HFF-Myc (cell line): ENCODE data around the gene HCFC1R1.

Source experiments
- DNase-seq: peaks from one replicate; pipeline ENCODE4 v3.0.0-alpha.2; 2011; ENCODE audit warnings: low read depth; ENCODE audit errors: extremely low read depth
- H3K4me3 ChIP-seq: replicated peaks from 2 replicates; pipeline ENCODE4 v1.5.1; 2011; ENCODE audit warnings: low read depth, mild to moderate bottlenecking, control low read depth, low read length
- CTCF ChIP-seq: IDR thresholded peaks from 2 replicates; pipeline ENCODE4 v1.5.1; 2012; ENCODE audit warnings: mild to moderate bottlenecking, low read depth, low read length, control low read depth; ENCODE audit errors: missing control alignments

Gene HCFC1R1

GRCh38 chr16:3001316-3001715, 22.4 kb downstream of the HCFC1R1 start:
- no peak for DNase-seq
- no peak overlapping the region for H3K4me3 ChIP-seq
- TF ChIP-seq CTCF: no peak

DNA sequence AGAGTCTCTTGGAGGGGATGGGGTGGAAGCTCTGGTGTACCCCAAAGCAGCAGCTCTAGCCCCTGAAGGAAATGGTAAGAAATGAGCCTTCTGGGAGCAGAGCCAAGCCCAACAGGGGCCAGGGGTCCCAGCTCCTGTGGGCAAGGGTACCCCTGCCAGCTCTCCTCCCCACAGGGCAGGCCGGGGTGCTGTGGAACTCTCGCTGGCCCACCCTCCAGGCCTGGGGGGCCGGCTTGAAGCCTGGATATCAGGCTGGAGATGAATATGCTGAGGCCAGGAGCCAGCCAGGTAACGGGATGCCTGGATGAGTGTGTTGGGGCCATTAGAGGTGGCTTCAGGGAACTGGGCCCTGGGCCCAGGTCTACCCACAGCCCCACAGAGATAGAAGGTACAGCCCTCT, 23.2 kb downstream of the HCFC1R1 start:
- H3K4me3 ChIP-seq: no peak overlapping the region
- TF ChIP-seq CTCF: no peak
- DNase-seq: no peak

DNA sequence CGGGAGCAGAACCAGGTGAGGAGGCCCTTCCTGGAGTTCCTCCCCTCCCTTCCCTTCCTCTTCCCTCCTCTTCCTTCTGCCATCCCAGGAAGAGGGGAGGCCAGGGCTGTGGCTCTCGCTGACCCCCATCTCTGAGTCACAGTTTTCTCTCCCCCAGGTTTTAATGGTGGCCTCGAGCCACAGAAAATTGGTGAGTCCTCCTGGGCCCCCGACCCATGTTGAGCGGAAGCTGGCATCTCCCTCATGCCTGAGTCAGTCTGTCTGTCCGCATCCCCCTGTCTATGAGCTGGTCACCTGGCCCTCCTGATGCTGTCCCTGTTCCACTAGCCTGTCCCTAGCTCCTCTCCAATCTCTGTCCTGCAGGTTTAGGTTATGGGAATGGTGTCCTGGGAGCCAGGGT, 23.8 kb downstream of the HCFC1R1 start:
- H3K4me3 ChIP-seq: no peak overlapping the region
- no peak for TF ChIP-seq CTCF
- no peak for DNase-seq

DNA sequence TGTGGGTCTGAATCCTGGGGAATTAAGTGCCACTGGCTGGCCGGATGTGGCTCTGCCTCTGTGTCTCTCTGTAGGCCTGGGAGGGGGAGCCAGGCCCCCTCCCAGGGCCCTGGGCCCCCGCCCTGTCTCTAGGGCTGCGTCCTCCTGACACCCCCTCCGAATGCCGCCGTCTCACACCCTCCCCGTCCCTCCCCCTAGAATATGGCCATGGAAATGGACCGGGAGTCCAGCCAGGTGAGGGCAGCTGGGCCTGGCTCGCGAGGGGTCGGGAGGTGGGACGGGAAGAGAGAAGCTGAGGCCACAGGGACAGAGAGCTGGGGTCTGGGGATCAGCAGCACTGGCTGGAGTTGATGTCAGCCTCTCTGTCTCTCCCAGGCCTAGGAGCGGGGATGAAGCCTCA, 27.4 kb downstream of the HCFC1R1 start:
- no peak for DNase-seq
- TF ChIP-seq CTCF: no peak
- no peak overlapping the region for H3K4me3 ChIP-seq

DNA sequence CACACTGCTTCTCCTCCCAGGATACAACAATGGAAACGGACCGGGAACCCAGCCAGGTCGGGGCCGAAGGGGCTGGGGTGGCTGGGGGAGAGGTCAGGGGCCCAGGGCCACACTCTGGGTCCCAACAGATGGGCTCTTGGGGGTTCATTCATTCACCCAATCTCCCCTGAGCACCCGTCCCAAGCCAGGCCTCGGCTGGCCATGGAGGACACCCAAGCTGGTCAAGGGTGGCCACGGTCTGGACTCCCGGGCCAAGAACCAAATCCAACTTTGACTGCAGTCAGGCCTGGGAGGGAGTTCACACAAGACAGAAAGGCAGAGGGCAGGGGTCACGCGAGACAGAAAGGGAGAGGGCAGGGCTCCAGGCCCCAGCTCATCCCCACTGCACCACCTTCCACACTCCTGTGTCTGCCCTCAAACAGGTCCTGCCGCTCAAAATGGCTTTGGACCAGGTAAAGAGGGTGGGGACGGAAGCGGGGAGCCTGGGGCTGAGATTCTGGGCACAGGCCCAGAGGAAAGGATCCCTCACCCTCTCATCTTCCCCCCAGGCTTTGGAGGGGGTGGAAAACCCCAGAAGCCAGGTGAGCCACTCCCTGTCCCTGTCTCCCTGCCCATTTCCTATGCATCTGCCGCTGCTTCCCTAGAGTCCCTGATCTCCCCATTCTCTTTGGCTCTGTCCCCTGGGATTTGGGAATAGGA, 31.2 kb downstream of the HCFC1R1 start:
- no peak for TF ChIP-seq CTCF
- H3K4me3 ChIP-seq: no peak overlapping the region
- no peak for DNase-seq

GRCh38 chr16:2991566-2992261, 32.0 kb downstream of the HCFC1R1 start:
- no peak overlapping the region for H3K4me3 ChIP-seq
- no peak for TF ChIP-seq CTCF
- DNase-seq: no peak
